Liver (tissue), 9 donors: ENCODE data around the gene PRKN. TPM values are rescaled to one million over a fixed set of nuclear protein-coding genes. Genes with fewer than 3 reads are reported as not detected.

Experiments
- DNase-seq: peaks from one replicate; pipeline ENCODE4 v3.0.0-alpha.2; 2017; ENCODE audit warnings: low spot score
- H3K27ac ChIP-seq, 2 donors: one replicate each; pipeline ENCODE4 v1.7.0; 2013; ENCODE audit warnings: inconsistent platforms in 2 of 2, low read length in 2 of 2, control low read depth in 1 of 2, low read depth in 1 of 2, mild to moderate bottlenecking in 1 of 2
- H3K27me3 ChIP-seq, 4 donors: one replicate each; pipeline versions ENCODE4 v1.6.1 to v1.7.0; 2013; ENCODE audit warnings: low read length in 3 of 4, inconsistent platforms in 1 of 4, mild to moderate bottlenecking in 1 of 4, moderate library complexity in 1 of 4; ENCODE audit not compliant: control insufficient read depth in 4 of 4, insufficient read depth in 4 of 4
- H3K36me3 ChIP-seq, 4 donors: one replicate each; pipeline versions ENCODE4 v1.6.1 to v1.7.0; 2013; ENCODE audit warnings: low read length in 3 of 4, mild to moderate bottlenecking in 3 of 4, low read depth in 1 of 4, moderate library complexity in 1 of 4; ENCODE audit not compliant: control insufficient read depth in 4 of 4, insufficient read depth in 3 of 4
- H3K4me1 ChIP-seq, 4 donors: one replicate each; pipeline versions ENCODE4 v1.6.1 to v1.7.0; 2013; ENCODE audit warnings: low read length in 3 of 4, mild to moderate bottlenecking in 3 of 4, moderate library complexity in 1 of 4; ENCODE audit not compliant: control insufficient read depth in 4 of 4, insufficient read depth in 4 of 4
- H3K4me3 ChIP-seq, 3 donors: one replicate each; pipeline versions ENCODE4 v1.6.1 to v1.7.0; 2013; ENCODE audit warnings: low read length in 3 of 3, control low read depth in 1 of 3, low read depth in 1 of 3, mild to moderate bottlenecking in 1 of 3
- H3K9ac ChIP-seq, 2 donors: one replicate each; pipeline ENCODE4 v1.7.0; 2013; ENCODE audit warnings: low read length in 2 of 2, mild to moderate bottlenecking in 2 of 2, moderate library complexity in 2 of 2, control low read depth in 1 of 2, low read depth in 1 of 2
- H3K9me3 ChIP-seq, 4 donors: one replicate each; pipeline versions ENCODE4 v1.6.1 to v1.7.0; 2013; ENCODE audit warnings: low read length in 3 of 4; ENCODE audit not compliant: control insufficient read depth in 4 of 4
- EGR1 ChIP-seq, 2 donors: IDR thresholded peaks; 2 replicates each; pipeline ENCODE4 v1.6.1; 2016 to 2018; ENCODE audit warnings: antibody characterized with exemption in 2 of 2, low read depth in 2 of 2
- FOXA1 ChIP-seq: IDR thresholded peaks from 2 replicates; pipeline ENCODE4 v1.6.1; 2016; ENCODE audit warnings: antibody characterized with exemption
- FOXA2 ChIP-seq: IDR thresholded peaks from 2 replicates; pipeline ENCODE4 v1.6.1; 2016; ENCODE audit warnings: antibody characterized with exemption
- GABPA ChIP-seq, 2 donors: IDR thresholded peaks in 1 of 2; conservative IDR thresholded peaks in 1 of 2; 2 replicates each; pipeline ENCODE4 v1.6.1; 2016; ENCODE audit warnings: antibody characterized with exemption in 2 of 2, mild to moderate bottlenecking in 1 of 2, moderate library complexity in 1 of 2
- HNF4A ChIP-seq, 2 donors: conservative IDR thresholded peaks; 2 replicates each; pipeline ENCODE4 v1.6.1; 2016; ENCODE audit warnings: antibody characterized with exemption in 2 of 2, mild to moderate bottlenecking in 2 of 2
- HNF4G ChIP-seq: IDR thresholded peaks from 2 replicates; pipeline ENCODE4 v1.6.1; 2016; ENCODE audit warnings: antibody characterized with exemption
- JUND ChIP-seq, 2 donors: IDR thresholded peaks; 2 replicates each; pipeline ENCODE4 v1.6.1; 2016; ENCODE audit warnings: antibody characterized with exemption in 2 of 2
- NR2F2 ChIP-seq: IDR thresholded peaks from 2 replicates; pipeline ENCODE4 v1.6.1; 2016; ENCODE audit warnings: antibody characterized with exemption
- RAD21 ChIP-seq, 2 donors: IDR thresholded peaks; 2 replicates each; pipeline ENCODE4 v1.6.1; 2016; ENCODE audit warnings: antibody characterized with exemption in 2 of 2, mild to moderate bottlenecking in 2 of 2
- RXRA ChIP-seq, 2 donors: IDR thresholded peaks; 2 replicates each; pipeline ENCODE4 v1.6.1; 2017 to 2018; ENCODE audit warnings: antibody characterized with exemption in 2 of 2, mild to moderate bottlenecking in 1 of 2
- SP1 ChIP-seq: IDR thresholded peaks from 2 replicates; pipeline ENCODE4 v1.6.1; 2018; ENCODE audit warnings: antibody characterized with exemption, mild to moderate bottlenecking
- TAF1 ChIP-seq: conservative IDR thresholded peaks from 2 replicates; pipeline ENCODE4 v1.6.1; 2016; ENCODE audit warnings: antibody characterized with exemption, mild to moderate bottlenecking
- YY1 ChIP-seq: IDR thresholded peaks from 2 replicates; pipeline ENCODE4 v1.6.1; 2016; ENCODE audit warnings: antibody characterized with exemption, mild to moderate bottlenecking
- WGBS: extraction: QIAGEN DNeasy Blood & Tissue Kit; methylation state at CpG from one replicate; pipeline ENCODE4 v1.1.7; 2013; 5-methylcytosine and 5-hydroxymethylcytosine counted together
- polyA plus RNA-seq, 2 donors: library from polyadenylated mRNA; stranded (reverse) in 1 of 2; unstranded in 1 of 2; fragments of 200-250 nt in 1 of 2; fragments of >200 nt in 1 of 2; fragmentation: Nextera tagmentation in 1 of 2; extraction: Ambion mirVana in 1 of 2; gene quantifications; one replicate each; pipeline versions ENCODE4 v1.2.1 to v1.2.3, GENCODE V29; 2013 to 2015
- total RNA-seq, 2 donors: library from RNA; depleted of rRNA; stranded (reverse); fragments of >200 nt; gene quantifications; one replicate each; pipeline ENCODE4 v1.2.3, GENCODE V29; 2014
- TF ChIP-seq, protein P1 (sequence below): fragments of 150-350 bp; IDR thresholded peaks from 2 replicates; pipeline ENCODE4 v1.5.1; 2017; ENCODE audit warnings: improper control_type of control experiment, low read depth, low read length; ENCODE audit not compliant: missing input control
- TF ChIP-seq, protein P2 (sequence below): IDR thresholded peaks from 2 replicates; pipeline ENCODE4 v1.6.1; 2016; ENCODE audit warnings: antibody characterized with exemption, mild to moderate bottlenecking
- TF ChIP-seq, protein P3 (sequence below): IDR thresholded peaks from 2 replicates; pipeline ENCODE4 v1.6.1; 2016; ENCODE audit warnings: antibody characterized with exemption
- TF ChIP-seq, protein P4 (sequence below): IDR thresholded peaks from 2 replicates; pipeline ENCODE4 v1.6.1; 2016; ENCODE audit warnings: antibody characterized with exemption
- TF ChIP-seq, protein P5 (sequence below): IDR thresholded peaks from 2 replicates; pipeline ENCODE4 v1.6.1; 2016; ENCODE audit warnings: antibody characterized with exemption
- donor health status: healthy.
- donor health status: healthy.
- donor health status: healthy.
- donor health status: healthy.
- donor health status: healthy.

PRKN gene
- total and polyA plus RNA-seq, 4 donors, result 0.47 to 4.1 (median 3.2) TPM

DNA sequence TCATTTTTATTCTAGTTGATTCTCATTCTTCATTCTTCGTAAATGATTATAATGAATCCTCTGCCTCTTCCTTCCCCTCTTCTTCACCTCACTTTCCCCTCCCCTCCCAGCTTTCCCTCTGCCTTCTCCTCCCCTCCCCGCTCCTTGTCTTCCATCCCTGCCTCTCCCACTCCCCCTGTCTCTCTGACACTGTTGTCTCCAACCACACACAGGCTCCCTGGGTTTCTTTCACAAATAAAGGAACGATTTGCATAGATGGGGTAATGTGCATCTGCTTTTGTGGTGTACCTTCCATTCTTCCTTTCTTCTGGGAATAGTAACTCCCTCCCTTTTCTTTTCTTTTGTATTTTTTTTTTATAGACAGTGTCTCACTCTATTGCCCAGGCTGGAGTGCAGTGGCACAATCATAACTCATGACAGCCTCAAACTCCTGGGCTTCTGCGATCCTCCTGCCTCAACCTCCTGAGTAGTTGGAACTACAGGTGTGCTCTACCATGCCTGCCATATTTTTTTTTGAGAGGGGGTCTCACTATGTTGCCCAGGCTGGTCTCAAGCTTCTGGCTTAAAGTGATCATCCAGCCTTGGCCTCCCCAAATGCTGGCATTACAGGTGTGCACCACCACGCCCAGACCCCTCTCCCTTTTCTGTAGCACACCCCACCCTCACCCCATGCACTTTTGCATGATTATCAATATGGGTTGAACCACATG, 318.6 kb downstream of the PRKN start:
- H3K27ac ChIP-seq, result no peak overlapping the region
- H3K36me3 ChIP-seq, result no peaks in the 10 kb centered on the region
- no peak overlapping the region for H3K9ac ChIP-seq
- H3K4me3 ChIP-seq, result no peak overlapping the region
- DNase-seq, result no peak
- H3K4me1 ChIP-seq, result no peaks in the 10 kb centered on the region
- H3K9me3 ChIP-seq, result no peaks in the 10 kb centered on the region
- H3K27me3 ChIP-seq, result no peaks in the 10 kb centered on the region
- no peak for TF ChIP-seq TAF1
- no peak for TF ChIP-seq RAD21 (IDR thresholded peaks at IDR 0.05)
- TF ChIP-seq, protein P1, sequence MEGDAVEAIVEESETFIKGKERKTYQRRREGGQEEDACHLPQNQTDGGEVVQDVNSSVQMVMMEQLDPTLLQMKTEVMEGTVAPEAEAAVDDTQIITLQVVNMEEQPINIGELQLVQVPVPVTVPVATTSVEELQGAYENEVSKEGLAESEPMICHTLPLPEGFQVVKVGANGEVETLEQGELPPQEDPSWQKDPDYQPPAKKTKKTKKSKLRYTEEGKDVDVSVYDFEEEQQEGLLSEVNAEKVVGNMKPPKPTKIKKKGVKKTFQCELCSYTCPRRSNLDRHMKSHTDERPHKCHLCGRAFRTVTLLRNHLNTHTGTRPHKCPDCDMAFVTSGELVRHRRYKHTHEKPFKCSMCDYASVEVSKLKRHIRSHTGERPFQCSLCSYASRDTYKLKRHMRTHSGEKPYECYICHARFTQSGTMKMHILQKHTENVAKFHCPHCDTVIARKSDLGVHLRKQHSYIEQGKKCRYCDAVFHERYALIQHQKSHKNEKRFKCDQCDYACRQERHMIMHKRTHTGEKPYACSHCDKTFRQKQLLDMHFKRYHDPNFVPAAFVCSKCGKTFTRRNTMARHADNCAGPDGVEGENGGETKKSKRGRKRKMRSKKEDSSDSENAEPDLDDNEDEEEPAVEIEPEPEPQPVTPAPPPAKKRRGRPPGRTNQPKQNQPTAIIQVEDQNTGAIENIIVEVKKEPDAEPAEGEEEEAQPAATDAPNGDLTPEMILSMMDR, result no peak
- TF ChIP-seq HNF4A (conservative IDR thresholded peaks at IDR 0.05), result no peak
- no peak for TF ChIP-seq YY1
- no peak for TF ChIP-seq FOXA2
- TF ChIP-seq SP1, result no peak
- TF ChIP-seq, protein P2, sequence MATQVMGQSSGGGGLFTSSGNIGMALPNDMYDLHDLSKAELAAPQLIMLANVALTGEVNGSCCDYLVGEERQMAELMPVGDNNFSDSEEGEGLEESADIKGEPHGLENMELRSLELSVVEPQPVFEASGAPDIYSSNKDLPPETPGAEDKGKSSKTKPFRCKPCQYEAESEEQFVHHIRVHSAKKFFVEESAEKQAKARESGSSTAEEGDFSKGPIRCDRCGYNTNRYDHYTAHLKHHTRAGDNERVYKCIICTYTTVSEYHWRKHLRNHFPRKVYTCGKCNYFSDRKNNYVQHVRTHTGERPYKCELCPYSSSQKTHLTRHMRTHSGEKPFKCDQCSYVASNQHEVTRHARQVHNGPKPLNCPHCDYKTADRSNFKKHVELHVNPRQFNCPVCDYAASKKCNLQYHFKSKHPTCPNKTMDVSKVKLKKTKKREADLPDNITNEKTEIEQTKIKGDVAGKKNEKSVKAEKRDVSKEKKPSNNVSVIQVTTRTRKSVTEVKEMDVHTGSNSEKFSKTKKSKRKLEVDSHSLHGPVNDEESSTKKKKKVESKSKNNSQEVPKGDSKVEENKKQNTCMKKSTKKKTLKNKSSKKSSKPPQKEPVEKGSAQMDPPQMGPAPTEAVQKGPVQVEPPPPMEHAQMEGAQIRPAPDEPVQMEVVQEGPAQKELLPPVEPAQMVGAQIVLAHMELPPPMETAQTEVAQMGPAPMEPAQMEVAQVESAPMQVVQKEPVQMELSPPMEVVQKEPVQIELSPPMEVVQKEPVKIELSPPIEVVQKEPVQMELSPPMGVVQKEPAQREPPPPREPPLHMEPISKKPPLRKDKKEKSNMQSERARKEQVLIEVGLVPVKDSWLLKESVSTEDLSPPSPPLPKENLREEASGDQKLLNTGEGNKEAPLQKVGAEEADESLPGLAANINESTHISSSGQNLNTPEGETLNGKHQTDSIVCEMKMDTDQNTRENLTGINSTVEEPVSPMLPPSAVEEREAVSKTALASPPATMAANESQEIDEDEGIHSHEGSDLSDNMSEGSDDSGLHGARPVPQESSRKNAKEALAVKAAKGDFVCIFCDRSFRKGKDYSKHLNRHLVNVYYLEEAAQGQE, result no peak
- no peak for TF ChIP-seq EGR1 (IDR thresholded peaks at IDR 0.05; ENCODE audit: low read depth in 2 of 2)
- no peak for TF ChIP-seq JUND (IDR thresholded peaks at IDR 0.05)
- TF ChIP-seq, protein P3, sequence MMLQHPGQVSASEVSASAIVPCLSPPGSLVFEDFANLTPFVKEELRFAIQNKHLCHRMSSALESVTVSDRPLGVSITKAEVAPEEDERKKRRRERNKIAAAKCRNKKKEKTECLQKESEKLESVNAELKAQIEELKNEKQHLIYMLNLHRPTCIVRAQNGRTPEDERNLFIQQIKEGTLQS, result no peak
- TF ChIP-seq RXRA (IDR thresholded peaks at IDR 0.05), result no peak
- TF ChIP-seq, protein P4, sequence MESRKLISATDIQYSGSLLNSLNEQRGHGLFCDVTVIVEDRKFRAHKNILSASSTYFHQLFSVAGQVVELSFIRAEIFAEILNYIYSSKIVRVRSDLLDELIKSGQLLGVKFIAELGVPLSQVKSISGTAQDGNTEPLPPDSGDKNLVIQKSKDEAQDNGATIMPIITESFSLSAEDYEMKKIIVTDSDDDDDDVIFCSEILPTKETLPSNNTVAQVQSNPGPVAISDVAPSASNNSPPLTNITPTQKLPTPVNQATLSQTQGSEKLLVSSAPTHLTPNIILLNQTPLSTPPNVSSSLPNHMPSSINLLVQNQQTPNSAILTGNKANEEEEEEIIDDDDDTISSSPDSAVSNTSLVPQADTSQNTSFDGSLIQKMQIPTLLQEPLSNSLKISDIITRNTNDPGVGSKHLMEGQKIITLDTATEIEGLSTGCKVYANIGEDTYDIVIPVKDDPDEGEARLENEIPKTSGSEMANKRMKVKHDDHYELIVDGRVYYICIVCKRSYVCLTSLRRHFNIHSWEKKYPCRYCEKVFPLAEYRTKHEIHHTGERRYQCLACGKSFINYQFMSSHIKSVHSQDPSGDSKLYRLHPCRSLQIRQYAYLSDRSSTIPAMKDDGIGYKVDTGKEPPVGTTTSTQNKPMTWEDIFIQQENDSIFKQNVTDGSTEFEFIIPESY, result no peak
- TF ChIP-seq NR2F2, result no peak
- TF ChIP-seq HNF4G, result no peak
- no peak for TF ChIP-seq FOXA1
- 83% methylated on average over 5 of the region's 5 CpGs for WGBS

DNA sequence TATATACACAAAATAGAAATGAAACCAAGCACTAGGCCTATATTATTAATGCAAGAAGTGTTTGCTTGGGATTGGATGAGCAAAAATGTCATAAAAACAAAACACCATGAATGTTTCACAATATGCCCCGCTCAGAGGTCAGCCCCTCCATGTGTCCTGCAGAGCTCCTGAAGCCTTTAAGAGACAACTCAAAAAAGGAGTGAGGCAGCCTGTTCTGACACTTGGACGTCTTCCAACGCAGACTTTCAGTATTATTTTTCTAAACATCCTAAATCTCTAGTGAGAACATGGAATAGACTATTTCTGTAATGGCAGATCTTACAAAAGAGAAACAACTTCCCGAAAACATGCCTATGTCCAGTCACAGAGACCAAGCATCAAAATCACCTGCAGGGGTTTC, 322.6 kb downstream of the PRKN start:
- no peaks in the 10 kb centered on the region for H3K9me3 ChIP-seq
- 83% methylated on average over 4 of the region's 4 CpGs for WGBS
- H3K9ac ChIP-seq, result no peak overlapping the region
- H3K36me3 ChIP-seq, result no peaks in the 10 kb centered on the region
- DNase-seq, result no peak
- no peaks in the 10 kb centered on the region for H3K4me1 ChIP-seq
- H3K27me3 ChIP-seq, result no peaks in the 10 kb centered on the region
- H3K4me3 ChIP-seq, result no peak overlapping the region
- no peak overlapping the region for H3K27ac ChIP-seq
- TF ChIP-seq HNF4A (conservative IDR thresholded peaks at IDR 0.05) (no peak), GABPA (IDR thresholded peaks at IDR 0.05 in 1 of 2, conservative IDR thresholded peaks at IDR 0.05 in 1 of 2) (no peak), SP1 (no peak), FOXA2 (no peak), RAD21 (IDR thresholded peaks at IDR 0.05) (no peak)
- TF ChIP-seq, protein P2, result no peak
- TF ChIP-seq, protein P5, sequence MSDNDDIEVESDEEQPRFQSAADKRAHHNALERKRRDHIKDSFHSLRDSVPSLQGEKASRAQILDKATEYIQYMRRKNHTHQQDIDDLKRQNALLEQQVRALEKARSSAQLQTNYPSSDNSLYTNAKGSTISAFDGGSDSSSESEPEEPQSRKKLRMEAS, result no peak
- TF ChIP-seq, protein P4, result no peak
- TF ChIP-seq, protein P3, result no peak
